ENCODE results near the gene HIPK2.

Gene HIPK2

GRCh38 chr7:139758388-139758787, 19.4 kb downstream of the HIPK2 start:
- no peak overlapping the region for H3K4me3 ChIP-seq (ENCODE audit: low read length)
- DNase-seq (ENCODE audit: low read depth, low spot score), result no peak

- no peak for DNase-seq (ENCODE audit: low read depth, low spot score)
- no peak overlapping the region for H3K4me3 ChIP-seq (ENCODE audit: low read length)
Measured at GRCh38 chr7:139757968-139758367, 19.8 kb downstream of the HIPK2 start.

- DNase-seq (ENCODE audit: low read depth, low spot score), result no peak
- H3K4me3 ChIP-seq (ENCODE audit: low read length), result no peak overlapping the region
Measured at GRCh38 chr7:139753693-139754111, 24.1 kb downstream of the HIPK2 start.

GRCh38 chr7:139753081-139753692, 24.6 kb downstream of the HIPK2 start:
- no peak for DNase-seq (ENCODE audit: low read depth, low spot score)
- H3K4me3 ChIP-seq (ENCODE audit: low read length), result no peak overlapping the region

- no peak for DNase-seq (ENCODE audit: low read depth, low spot score)
- no peak overlapping the region for H3K4me3 ChIP-seq (ENCODE audit: low read length)
Measured at GRCh38 chr7:139752604-139753003, 25.2 kb downstream of the HIPK2 start.

GRCh38 chr7:139752148-139752547, 25.6 kb downstream of the HIPK2 start:
- no peak for DNase-seq (ENCODE audit: low read depth, low spot score)
- H3K4me3 ChIP-seq (ENCODE audit: low read length), result no peak overlapping the region

GRCh38 chr7:139750459-139751095, 27.2 kb downstream of the HIPK2 start:
- peak; percentile 71 for DNase-seq (ENCODE audit: low read depth, low spot score)
- no peak overlapping the region for H3K4me3 ChIP-seq (ENCODE audit: low read length)

GRCh38 chr7:139749545-139749944, 28.3 kb downstream of the HIPK2 start:
- DNase-seq (ENCODE audit: low read depth, low spot score), result no peak
- H3K4me3 ChIP-seq (ENCODE audit: low read length), result no peak overlapping the region

- DNase-seq (ENCODE audit: low read depth, low spot score), result no peak
- no peak overlapping the region for H3K4me3 ChIP-seq (ENCODE audit: low read length)
Measured at GRCh38 chr7:139748941-139749340, 28.9 kb downstream of the HIPK2 start.

- H3K4me3 ChIP-seq (ENCODE audit: low read length), result no peak overlapping the region
Measured at GRCh38 chr7:139748373-139748765, 29.4 kb downstream of the HIPK2 start.

GRCh38 chr7:139747662-139748372, 30.0 kb downstream of the HIPK2 start:
- H3K4me3 ChIP-seq (ENCODE audit: low read length), result no peak overlapping the region
- DNase-seq (ENCODE audit: low read depth, low spot score), result no peak

More at GRCh38 chr7:139748373-139748765, 29.4 kb downstream of the HIPK2 start:
- no peak for DNase-seq (ENCODE audit: low read depth, low spot score)

GRCh38 chr7:139746652-139747051, 31.1 kb downstream of the HIPK2 start:
- no peak for DNase-seq (ENCODE audit: low read depth, low spot score)

GRCh38 chr7:139745678-139746143, 32.1 kb downstream of the HIPK2 start:
- DNase-seq (ENCODE audit: low read depth, low spot score), result no peak
- no peak overlapping the region for H3K4me3 ChIP-seq (ENCODE audit: low read length)

More at GRCh38 chr7:139746652-139747051, 31.1 kb downstream of the HIPK2 start:
- no peak overlapping the region for H3K4me3 ChIP-seq (ENCODE audit: low read length)

- no peak overlapping the region for H3K4me3 ChIP-seq (ENCODE audit: low read length)
- no peak for DNase-seq (ENCODE audit: low read depth, low spot score)
Measured at GRCh38 chr7:139744768-139745677, 32.8 kb downstream of the HIPK2 start.

- DNase-seq (ENCODE audit: low read depth, low spot score), result no peak
- H3K4me3 ChIP-seq (ENCODE audit: low read length), result no peak overlapping the region
Measured at GRCh38 chr7:139743967-139744767, 33.6 kb downstream of the HIPK2 start.

- no peak for DNase-seq (ENCODE audit: low read depth, low spot score)
- H3K4me3 ChIP-seq (ENCODE audit: low read length), result no peak overlapping the region
Measured at GRCh38 chr7:139743267-139743966, 34.4 kb downstream of the HIPK2 start.

GRCh38 chr7:139741789-139742344, 35.9 kb downstream of the HIPK2 start:
- no peak overlapping the region for H3K4me3 ChIP-seq (ENCODE audit: low read length)
- no peak for DNase-seq (ENCODE audit: low read depth, low spot score)

- no peak for DNase-seq (ENCODE audit: low read depth, low spot score)
- no peak overlapping the region for H3K4me3 ChIP-seq (ENCODE audit: low read length)
Measured at GRCh38 chr7:139741239-139741638, 36.6 kb downstream of the HIPK2 start.
